Suppressor macrophage treated with lipopolysaccharide for 1 hour (primary cell): Measurements from ENCODE around the gene SVOP.
"Not testable (repeated sequence)": the region's sequence is repeated elsewhere in the genome, so short reads cannot be mapped to it uniquely, and the experiment has no call there.

Source experiments
- DNase-seq, 3 donors: peaks; one replicate each; pipeline ENCODE4 v3.0.0-alpha.2; 2020 to 2022

SVOP gene

GRCh38 chr12:109028624-109029023 lies 7.8 kb upstream of the SVOP start:
- not testable (repeated sequence) for DNase-seq

DNA sequence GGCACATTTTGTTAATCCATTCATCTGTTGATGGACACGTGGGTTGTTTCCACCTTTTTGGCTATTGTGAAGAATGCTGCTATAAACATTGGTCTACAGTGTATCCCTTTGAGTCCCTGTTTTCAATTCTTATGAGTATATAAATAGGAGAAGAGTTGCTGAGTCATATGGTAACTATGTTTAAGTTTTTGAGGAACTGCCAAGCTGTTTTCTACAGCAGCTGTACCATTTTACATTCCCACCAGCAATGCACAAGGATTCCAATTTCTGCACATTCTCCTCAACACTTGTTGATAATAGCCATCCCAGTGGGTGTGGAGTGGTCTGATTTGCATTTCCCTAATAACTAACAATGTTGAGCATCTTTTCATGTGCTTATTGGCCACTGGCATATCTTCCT lies 6.9 kb upstream of the SVOP start:
- DNase-seq = peak; percentile 10 to 59 (median 42)

DNA sequence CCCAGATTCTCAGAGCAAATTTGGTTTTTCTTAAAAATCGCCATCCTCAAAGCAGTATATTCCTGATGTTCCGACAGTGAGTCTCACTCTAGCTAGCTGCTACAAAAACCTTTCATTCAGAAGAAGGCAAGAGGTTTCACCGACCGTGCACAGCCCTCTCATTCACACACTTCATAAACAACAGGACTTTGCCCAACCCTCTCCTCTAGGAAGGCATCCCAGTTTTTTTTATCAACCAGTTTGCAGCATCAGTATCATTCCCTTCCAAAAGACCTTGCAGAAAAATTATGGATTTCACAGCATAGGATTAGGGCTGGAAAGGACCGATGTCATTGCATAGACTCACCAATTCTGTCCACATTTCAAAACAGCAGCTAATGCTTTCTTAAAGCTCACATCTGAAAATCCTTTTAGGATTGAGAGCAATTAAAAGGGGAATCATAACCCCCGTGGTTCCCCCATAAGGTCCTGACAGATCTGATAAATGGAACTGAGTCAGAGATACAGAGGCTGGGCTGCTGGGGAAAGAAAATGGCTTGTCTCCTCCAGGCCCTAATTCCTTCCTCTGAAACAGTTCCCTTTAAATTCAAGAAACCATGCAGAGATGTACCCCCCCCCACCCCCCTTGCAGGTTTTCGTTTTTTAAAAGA lies 597 bp downstream of the SVOP start:
- no peak for DNase-seq

DNA sequence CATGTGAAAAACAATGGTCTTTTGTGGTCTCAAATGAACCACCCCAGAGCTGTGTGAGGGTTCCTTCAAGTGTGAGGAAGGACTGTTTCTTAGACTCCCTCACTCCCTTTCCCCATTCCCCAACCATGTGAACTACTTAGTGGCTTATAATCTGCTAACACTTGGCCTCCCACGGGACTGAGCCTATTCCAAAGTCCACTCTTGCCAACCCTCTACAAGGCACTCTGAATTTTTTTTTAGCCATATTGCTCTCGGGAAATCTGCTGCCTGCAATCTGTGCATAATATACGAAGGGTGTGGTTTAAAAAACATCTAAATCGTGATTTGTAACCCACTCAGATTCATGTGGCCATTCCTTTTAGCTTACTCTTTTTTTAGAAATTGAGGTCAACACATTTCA lies 2.6 kb downstream of the SVOP start:
- no peak for DNase-seq

- no peak for DNase-seq
These were observed 3.9 kb downstream of the SVOP start for GRCh38 chr12:109016978-109017377.

- DNase-seq = no peak
These were observed 4.9 kb downstream of the SVOP start for GRCh38 chr12:109016016-109016415.

DNA sequence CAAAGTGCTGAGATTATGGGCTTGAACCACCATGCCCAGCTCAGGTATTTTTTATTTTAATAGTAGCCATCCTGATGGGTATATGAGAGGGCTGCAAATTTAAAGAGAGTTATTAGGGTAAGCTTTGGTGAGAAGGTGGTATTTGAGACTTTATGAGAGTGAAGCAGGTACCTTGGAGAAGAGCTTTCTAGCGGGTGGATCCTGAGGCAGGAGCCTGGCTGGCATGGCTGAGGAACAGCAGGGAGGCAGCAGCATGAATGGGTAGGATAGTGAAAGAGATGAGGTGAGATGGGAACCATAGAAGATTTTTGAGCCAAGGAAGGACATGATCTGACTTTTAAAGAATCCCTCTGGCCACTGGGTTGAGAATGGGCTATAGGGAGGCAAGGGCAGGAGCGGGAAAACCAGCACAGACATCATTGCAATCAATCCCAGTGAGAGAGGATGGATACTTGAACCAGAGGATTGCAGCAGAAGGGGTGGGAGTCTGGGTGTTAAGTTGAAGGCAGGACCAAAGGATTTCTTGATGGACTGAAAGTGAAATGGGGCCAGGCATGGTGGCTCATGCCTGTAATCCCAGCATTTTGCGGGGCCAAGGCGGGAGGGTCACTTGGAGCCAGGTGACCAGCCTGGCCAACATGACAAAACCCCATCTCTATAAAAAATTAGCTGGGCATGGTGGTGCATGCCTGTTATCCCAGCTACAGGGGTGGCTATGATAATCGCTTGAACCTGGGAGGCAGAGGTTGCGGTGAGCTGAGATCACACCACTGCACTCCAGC lies 5.7 kb downstream of the SVOP start:
- no peak for DNase-seq

- no peak for DNase-seq
These were observed 10.6 kb downstream of the SVOP start for GRCh38 chr12:109010259-109010658.

- no peak for DNase-seq
These were observed 11.1 kb downstream of the SVOP start for GRCh38 chr12:109009766-109010165.

- DNase-seq = no peak
These were observed 16.9 kb downstream of the SVOP start for GRCh38 chr12:109004017-109004416.

DNA sequence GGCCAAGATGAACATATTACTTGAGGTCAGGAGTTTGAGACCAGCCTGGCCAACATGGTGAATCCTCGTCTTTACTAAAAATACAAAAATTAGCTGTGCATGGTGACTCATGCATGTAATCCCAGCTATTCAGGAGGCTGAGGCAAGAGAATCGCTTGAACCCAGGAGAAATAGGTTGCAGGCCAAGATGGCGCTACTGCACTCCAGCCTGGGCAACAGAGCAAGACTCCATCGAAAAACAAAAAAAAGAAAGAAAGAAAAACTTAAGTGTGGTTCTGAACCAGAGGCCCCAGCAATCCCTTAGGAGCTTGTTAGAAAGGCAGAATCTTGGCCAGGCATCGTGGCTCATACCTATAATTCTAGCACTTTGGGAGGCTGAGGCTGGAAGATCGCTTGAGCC lies 24.5 kb downstream of the SVOP start:
- DNase-seq = no peak

- DNase-seq = no peak
These were observed 25.4 kb downstream of the SVOP start for GRCh38 chr12:108995370-108995992.

GRCh38 chr12:108990103-108990502 lies 30.8 kb downstream of the SVOP start:
- not testable (repeated sequence) for DNase-seq

DNA sequence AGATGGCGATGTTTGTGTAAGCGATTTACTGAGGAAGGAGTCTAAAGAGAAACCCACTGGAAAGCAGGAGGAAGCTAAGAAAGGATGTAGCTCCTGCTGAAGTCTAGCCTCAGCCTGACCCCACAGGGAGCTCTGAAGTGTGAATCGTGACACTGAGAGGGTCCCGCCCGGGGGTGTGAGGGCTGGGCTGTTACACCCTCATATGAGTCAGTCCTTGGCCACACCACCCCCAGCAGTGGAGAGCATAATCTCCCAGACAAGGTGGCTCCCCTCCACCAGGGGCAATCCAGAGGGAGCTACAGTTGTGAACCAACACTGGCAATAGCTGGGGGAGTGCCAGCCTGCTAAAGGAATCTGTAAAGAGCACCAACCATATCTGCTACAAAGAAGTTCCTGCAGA lies 31.5 kb downstream of the SVOP start:
- DNase-seq = no peak

DNA sequence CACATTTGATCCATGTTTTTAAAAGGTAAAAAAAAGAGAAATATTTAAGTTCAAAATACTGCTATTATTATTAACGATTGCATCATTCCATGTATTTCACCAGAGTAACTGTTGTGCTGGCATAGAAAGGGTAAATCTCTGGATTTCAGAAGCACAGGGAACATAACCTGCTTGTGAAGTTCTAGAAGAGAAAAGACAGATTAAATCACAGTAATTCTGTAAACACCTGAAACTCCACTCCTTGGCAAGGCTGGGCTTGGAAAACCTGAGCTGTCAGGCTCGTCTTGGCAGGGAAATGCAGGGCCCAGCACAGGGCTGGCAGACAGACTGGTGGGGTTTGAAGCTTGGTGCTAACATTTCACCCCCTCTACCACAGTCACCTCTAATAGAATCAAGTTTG lies 35.1 kb downstream of the SVOP start:
- no peak for DNase-seq

- DNase-seq = no peak
These were observed 37.6 kb downstream of the SVOP start for GRCh38 chr12:108983227-108983626.

- no peak for DNase-seq
These were observed 38.1 kb downstream of the SVOP start for GRCh38 chr12:108982621-108983219.

DNA sequence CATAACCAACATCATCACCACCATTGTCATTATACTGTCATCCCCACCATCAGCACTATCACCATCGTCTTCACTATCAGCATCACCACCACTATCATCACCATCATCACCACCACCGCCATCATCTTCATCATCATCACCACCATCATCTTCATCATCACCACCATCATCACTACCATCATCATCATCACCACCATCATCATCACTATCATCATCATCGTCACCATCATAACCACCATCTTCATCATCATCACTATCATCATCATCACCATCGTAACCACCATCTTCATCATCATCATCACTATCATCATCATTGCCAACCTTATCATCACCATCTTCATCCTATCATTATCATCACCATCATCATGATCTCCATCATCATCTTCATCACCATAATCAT lies 39.0 kb downstream of the SVOP start:
- DNase-seq = no peak

DNA sequence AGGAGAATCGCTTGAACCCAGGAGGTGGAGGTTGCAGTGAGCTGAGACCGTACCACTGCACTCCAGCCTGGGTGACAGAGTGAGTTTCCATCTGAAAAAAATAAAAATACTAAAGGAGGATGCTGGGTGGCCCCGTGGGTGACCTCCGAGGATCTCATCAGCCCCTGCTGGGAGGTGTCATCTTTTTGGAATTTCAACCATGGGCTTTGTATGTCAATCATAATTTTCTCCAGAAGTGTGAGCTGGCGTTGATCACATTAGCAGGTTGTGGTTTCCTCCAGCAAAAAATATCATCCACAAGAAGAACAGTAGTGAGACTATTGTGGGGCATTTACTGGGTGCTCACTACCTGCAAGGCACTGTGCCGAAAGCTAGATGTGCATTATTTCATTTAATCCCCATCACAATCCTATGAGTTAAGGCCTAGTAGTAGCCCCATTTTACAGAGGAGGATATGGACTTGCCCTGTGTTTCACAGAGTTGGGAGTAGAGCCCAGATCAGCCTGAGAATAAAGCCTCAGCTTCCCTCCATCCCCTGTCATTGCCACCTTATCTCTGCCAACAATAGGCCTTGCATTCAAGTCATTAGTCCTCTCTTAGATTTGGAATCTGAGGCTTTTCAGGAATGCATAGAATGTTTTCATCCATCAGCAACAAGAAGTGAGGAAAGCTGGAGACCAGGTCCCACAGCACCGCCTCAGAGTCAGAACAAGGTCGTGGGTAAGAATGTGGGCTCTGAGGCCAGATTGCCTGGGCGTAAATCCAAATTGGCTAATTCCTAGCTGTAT lies 39.8 kb downstream of the SVOP start:
- no peak for DNase-seq

DNA sequence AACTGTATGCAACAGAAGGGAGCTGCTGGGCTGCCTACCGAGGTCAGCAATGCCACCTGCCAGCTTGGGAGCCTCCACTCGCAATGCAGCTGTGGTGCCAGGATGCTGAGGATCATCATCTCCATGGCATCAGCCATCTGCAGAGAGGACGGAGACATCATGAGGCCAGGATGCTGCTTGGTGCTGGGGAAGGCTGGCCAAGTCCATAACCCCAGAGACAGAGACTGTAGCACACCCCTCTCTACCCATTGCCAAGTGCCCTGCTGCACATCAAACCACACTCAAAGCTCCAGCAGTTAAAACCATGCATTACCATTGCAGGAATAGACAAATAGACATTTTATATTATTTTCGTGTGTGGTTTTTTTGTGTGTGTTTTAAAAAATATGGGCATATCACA lies 43.5 kb downstream of the SVOP start:
- no peak for DNase-seq

DNA sequence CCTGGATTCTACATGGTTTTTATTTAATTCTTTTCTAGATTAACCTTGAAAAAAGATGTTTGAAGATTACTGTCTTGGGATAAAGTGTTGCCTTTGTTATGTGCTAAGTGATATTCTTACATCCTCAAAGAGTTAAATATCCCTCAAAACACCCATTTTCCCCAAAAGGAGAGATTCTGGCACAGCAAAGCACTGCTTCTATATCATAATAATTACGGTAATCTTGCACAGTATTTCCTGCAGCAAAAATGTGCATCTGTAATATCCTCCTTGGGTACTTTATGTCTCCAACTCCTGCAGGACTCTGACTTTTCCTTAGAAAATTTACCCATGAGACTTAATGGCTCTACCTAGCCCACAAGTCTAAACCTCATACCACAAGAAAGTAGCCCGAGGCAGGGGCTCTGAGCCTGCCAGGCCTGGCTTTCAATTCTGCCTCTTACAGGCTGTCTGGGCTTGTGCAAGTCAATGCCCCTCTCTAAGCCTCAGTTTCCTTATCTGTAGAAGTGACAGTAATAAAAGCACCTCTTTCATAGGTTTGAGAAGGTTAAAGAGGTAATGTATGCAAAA lies 45.8 kb downstream of the SVOP start:
- DNase-seq = no peak

DNA sequence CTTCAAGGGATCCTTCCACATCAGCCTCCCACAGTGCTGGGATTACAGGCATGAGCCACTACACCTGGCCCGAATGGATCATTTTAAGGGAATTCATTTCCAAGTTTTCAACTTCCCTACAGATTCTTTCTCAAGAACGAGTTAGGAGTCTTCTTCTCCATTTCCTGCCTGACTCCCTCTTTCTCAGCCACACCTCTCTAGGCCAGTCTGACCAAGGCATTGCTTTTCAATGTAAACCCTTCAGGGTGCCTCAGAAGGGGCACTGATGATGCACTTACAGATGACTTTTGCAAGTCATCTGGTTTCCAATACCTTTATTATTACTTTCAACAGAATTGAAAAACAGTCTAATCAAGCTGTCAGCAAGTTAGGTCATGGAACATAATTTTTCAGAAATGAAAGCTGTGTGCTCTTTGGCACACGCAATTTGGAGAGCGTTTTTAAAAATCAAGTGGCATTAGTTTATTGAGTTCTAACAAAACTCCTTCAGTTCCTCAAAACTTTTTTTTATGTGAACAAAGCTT lies 47.2 kb downstream of the SVOP start:
- DNase-seq = peak in 1 of 3 donors; percentile 30
